H9 (cell line): ENCODE measurements around the gene PARVB. TPM values are rescaled to one million over a fixed set of nuclear protein-coding genes. Genes with fewer than 3 reads are reported as not detected.

Experiments
- DNase-seq: peaks from one replicate; pipeline ENCODE4 v3.0.0-alpha.2; 2017
- H2AFZ ChIP-seq: one replicate; pipeline ENCODE4 v1.6.1; 2013; ENCODE audit warnings: mild to moderate bottlenecking, low read length, control low read depth, moderate library complexity
- H2AK5ac ChIP-seq: 2 replicates; pipeline ENCODE4 v1.6.1; 2013; ENCODE audit warnings: low read length, control low read depth, mixed read lengths; ENCODE audit not compliant: insufficient read length
- H2BK120ac ChIP-seq: one replicate; pipeline ENCODE4 v1.6.1; 2013; ENCODE audit warnings: low read depth, mild to moderate bottlenecking, low read length, control low read depth, inconsistent platforms; ENCODE audit not compliant: poor library complexity, severe bottlenecking
- H2BK12ac ChIP-seq: 2 replicates; pipeline ENCODE4 v1.6.1; 2013; ENCODE audit warnings: low read length, control low read depth, mixed read lengths, low read depth; ENCODE audit not compliant: insufficient read length
- H2BK15ac ChIP-seq: 2 replicates; pipeline ENCODE4 v1.6.1; 2013; ENCODE audit warnings: low read depth, low read length, control low read depth
- H2BK20ac ChIP-seq: one replicate; pipeline ENCODE4 v1.6.1; 2013; ENCODE audit warnings: low read depth, mild to moderate bottlenecking, low read length, control low read depth, inconsistent platforms; ENCODE audit not compliant: poor library complexity, severe bottlenecking
- H2BK5ac ChIP-seq: 2 replicates; pipeline ENCODE4 v1.6.1; 2013; ENCODE audit warnings: low read length, control low read depth, mixed read lengths; ENCODE audit not compliant: insufficient read length
- H3K14ac ChIP-seq: 2 replicates; pipeline ENCODE4 v1.6.1; 2013; ENCODE audit warnings: low read length, control low read depth; ENCODE audit not compliant: insufficient read depth
- H3K18ac ChIP-seq: 2 replicates; pipeline ENCODE4 v1.6.1; 2013; ENCODE audit warnings: low read depth, mild to moderate bottlenecking, mixed read lengths, low read length, control low read depth; ENCODE audit not compliant: insufficient read length
- H3K23ac ChIP-seq: 2 replicates; pipeline ENCODE4 v1.6.1; 2013; ENCODE audit warnings: low read length, control low read depth, mixed read lengths, low read depth; ENCODE audit not compliant: insufficient read length
- H3K23me2 ChIP-seq: 2 replicates; pipeline ENCODE4 v1.6.1; 2013; ENCODE audit warnings: low read depth, mild to moderate bottlenecking, mixed read lengths, low read length, control low read depth; ENCODE audit not compliant: insufficient read length, poor library complexity, severe bottlenecking
- H3K27ac ChIP-seq: 2 replicates; pipeline ENCODE4 v1.5.1; 2013; ENCODE audit warnings: low read length, control low read depth, mixed read lengths, low read depth; ENCODE audit not compliant: insufficient read length
- H3K27me3 ChIP-seq: 2 replicates; pipeline ENCODE4 v1.6.1; 2013; ENCODE audit warnings: low read length, control low read depth, inconsistent platforms; ENCODE audit not compliant: insufficient read depth
- H3K4ac ChIP-seq: 2 replicates; pipeline ENCODE4 v1.6.1; 2013; ENCODE audit warnings: low read depth, mild to moderate bottlenecking, control low read depth, inconsistent platforms, low read length, moderate library complexity
- H3K4me1 ChIP-seq: 2 replicates; pipeline ENCODE4 v1.6.1; 2013; ENCODE audit warnings: low read length, control low read depth, inconsistent platforms; ENCODE audit not compliant: insufficient read depth
- H3K4me2 ChIP-seq: 2 replicates; pipeline ENCODE4 v1.6.1; 2013; ENCODE audit warnings: low read length, control low read depth, mixed read lengths; ENCODE audit not compliant: insufficient read length, insufficient read depth
- H3K56ac ChIP-seq: 2 replicates; pipeline ENCODE4 v1.6.1; 2013; ENCODE audit warnings: low read depth, mild to moderate bottlenecking, mixed read lengths, low read length, control low read depth; ENCODE audit not compliant: insufficient read length
- H3K79me1 ChIP-seq: 2 replicates; pipeline ENCODE4 v1.6.1; 2013; ENCODE audit warnings: low read depth, mild to moderate bottlenecking, moderate library complexity, low read length, control low read depth, inconsistent platforms; ENCODE audit not compliant: insufficient read depth, poor library complexity, severe bottlenecking
- H3K79me2 ChIP-seq: 2 replicates; pipeline ENCODE4 v1.6.1; 2013; ENCODE audit warnings: low read length, control low read depth, inconsistent platforms; ENCODE audit not compliant: insufficient read depth
- H3K9ac ChIP-seq: 2 replicates; pipeline ENCODE4 v1.6.1; 2013; ENCODE audit warnings: low read length, control low read depth, mixed read lengths; ENCODE audit not compliant: insufficient read length; ENCODE audit errors: extremely low read depth
- H3K9me3 ChIP-seq: one replicate; pipeline ENCODE4 v1.6.1; 2013; ENCODE audit warnings: low read depth, low read length, inconsistent platforms; ENCODE audit not compliant: control insufficient read depth
- H3T11ph ChIP-seq: one replicate; pipeline ENCODE4 v1.6.1; 2013; ENCODE audit warnings: mild to moderate bottlenecking, low read length, control low read depth, inconsistent platforms
- H4K20me1 ChIP-seq: one replicate; pipeline ENCODE4 v1.6.1; 2013; ENCODE audit not compliant: control insufficient read depth, insufficient read length, insufficient read depth
- H4K5ac ChIP-seq: 2 replicates; pipeline ENCODE4 v1.6.1; 2013; ENCODE audit warnings: low read depth, mild to moderate bottlenecking, mixed read lengths, low read length, control low read depth; ENCODE audit not compliant: insufficient read length
- H4K8ac ChIP-seq: replicated peaks from 2 replicates; pipeline ENCODE4 v1.6.1; 2013; ENCODE audit warnings: low read length, control low read depth, mixed read lengths, low read depth; ENCODE audit not compliant: insufficient read length
- H4K91ac ChIP-seq: 2 replicates; pipeline ENCODE4 v1.6.1; 2013; ENCODE audit warnings: low read depth, mild to moderate bottlenecking, moderate library complexity, mixed read lengths, low read length, control low read depth; ENCODE audit not compliant: insufficient read length
- H3K27ac Mint-ChIP-seq, 3 experiments: 2 replicates in 2 of 3; 3 replicates in 1 of 3; pipeline ENCODE4 v1.8.0; 2020 to 2021; ENCODE audit warnings: mixed read lengths in 3 of 3, mild to moderate bottlenecking in 1 of 3, moderate library complexity in 1 of 3
- H3K27me3 Mint-ChIP-seq: 2 replicates; pipeline ENCODE4 v1.8.0; 2021; ENCODE audit warnings: low read depth, mild to moderate bottlenecking, moderate library complexity, mixed read lengths
- H3K36me3 Mint-ChIP-seq, 3 experiments: 2 replicates in 2 of 3; 3 replicates in 1 of 3; pipeline ENCODE4 v1.8.0; 2020 to 2021; ENCODE audit warnings: low read depth in 3 of 3, mixed read lengths in 3 of 3; ENCODE audit not compliant: insufficient read depth in 1 of 3
- H3K4me1 Mint-ChIP-seq, 2 experiments: 2 replicates each; pipeline ENCODE4 v1.8.0; 2020; ENCODE audit warnings: mixed read lengths in 2 of 2
- H3K4me3 Mint-ChIP-seq, 2 experiments: 2 replicates in 1 of 2; 3 replicates in 1 of 2; pipeline ENCODE4 v1.8.0; 2020 to 2021; ENCODE audit warnings: mild to moderate bottlenecking in 2 of 2, mixed read lengths in 2 of 2, moderate library complexity in 1 of 2
- H3K9me3 Mint-ChIP-seq, 2 experiments: 2 replicates in 1 of 2; 3 replicates in 1 of 2; pipeline ENCODE4 v1.8.0; 2020; ENCODE audit warnings: mild to moderate bottlenecking in 2 of 2, mixed read lengths in 2 of 2, moderate library complexity in 1 of 2
- CTCF ChIP-seq: fragments of 200-600 bp; sonication (generic); conservative IDR thresholded peaks from 3 replicates; pipeline ENCODE4 v1.8.0; 2021; ENCODE audit warnings: antibody characterized with exemption, mild to moderate bottlenecking
- WGBS: extraction: QIAGEN DNeasy Blood & Tissue Kit; methylation state at CpG from one replicate; pipeline ENCODE4 v1.1.7; 2013; ENCODE audit warnings: missing lambda C conversion rate, low lambda C conversion rate, mixed read lengths; ENCODE audit not compliant: insufficient read length; ENCODE audit errors: extremely low coverage; 5-methylcytosine and 5-hydroxymethylcytosine counted together
- total RNA-seq: library from RNA; stranded (reverse); gene quantifications from 2 replicates; pipeline ENCODE4 v1.2.1, GENCODE V29; 2021

The PARVB gene
- total RNA-seq, 1 experiment from 2014 or later, result 15.6 TPM

DNA sequence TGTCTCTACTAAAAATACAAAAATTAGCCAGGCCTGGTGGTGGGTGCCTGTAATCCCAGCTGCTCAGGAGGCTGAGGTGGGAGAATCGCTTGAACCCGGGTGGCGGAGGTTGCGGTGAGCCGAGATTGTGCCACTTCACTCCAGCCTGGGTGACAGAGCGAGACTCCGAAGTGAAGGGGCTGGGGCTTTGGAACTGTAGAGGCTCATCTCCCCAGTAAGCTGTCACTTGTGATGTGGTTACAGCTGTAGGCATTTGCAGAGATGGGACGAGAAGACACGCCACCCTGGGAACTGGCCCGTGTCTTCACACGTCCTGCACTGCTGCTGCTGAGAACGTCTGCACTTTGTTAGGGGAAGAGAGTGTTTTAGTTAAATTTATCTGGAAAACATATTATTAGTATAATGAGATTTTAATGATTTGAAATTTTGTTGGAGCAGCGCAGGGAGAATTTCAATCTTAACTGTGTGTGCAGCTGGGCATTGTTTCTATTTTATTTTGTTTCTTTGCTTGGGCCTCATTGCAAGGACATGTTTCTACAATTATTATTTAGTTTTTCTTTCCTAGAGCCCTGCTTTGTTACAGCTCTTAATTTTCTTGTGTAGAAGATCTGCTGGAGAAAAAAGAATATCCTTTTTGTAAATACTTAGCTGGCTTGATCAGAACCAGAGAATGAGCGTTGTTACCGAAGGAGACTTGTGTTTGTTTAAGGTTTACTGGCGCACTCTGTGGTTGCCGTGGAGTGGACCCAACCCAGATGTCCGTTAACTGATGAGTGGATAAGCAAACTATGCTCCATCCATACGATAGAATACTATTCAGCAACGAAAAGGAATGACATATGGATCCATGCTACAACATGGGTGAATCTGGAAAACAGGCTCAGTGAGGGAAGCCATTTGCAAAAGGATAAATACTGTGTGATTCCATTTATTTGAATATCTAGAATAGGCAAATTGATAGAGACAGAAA lies 18.4 kb downstream of the PARVB start:
- no peak overlapping the region for H3K23ac ChIP-seq
- Mint-ChIP-seq H3K4me3 (no peak overlapping the region), H3K4me1 (peaks cover 6 to 7% of the 10 kb centered on the region in 2 experiments), H3K27ac (no peak overlapping the region), H3K9me3 (peaks cover 3 to 4% of the 10 kb centered on the region in 2 experiments), H3K27me3 (no peaks in the 10 kb centered on the region), H3K36me3 (peaks cover 2 to 4% (median 3%) of the 10 kb centered on the region in 3 experiments; a peak in 6 of 7 replicates)
- no peak overlapping the region for H2BK15ac ChIP-seq
- H4K20me1 ChIP-seq, result no peaks in the 10 kb centered on the region
- H3K9me3 ChIP-seq, result no peaks in the 10 kb centered on the region
- no peak overlapping the region for H4K5ac ChIP-seq
- H3K9ac ChIP-seq, result no peak overlapping the region
- no peak overlapping the region for H2AFZ ChIP-seq
- no peaks in the 10 kb centered on the region for H3K27me3 ChIP-seq
- H2BK120ac ChIP-seq, result no peak overlapping the region
- no peak overlapping the region for H2AK5ac ChIP-seq
- no peak overlapping the region for H3K18ac ChIP-seq
- H2BK20ac ChIP-seq, result no peak overlapping the region
- no peaks in the 10 kb centered on the region for H3K23me2 ChIP-seq
- H4K91ac ChIP-seq, result no peak overlapping the region
- H3T11ph ChIP-seq, result no peak overlapping the region
- no peak overlapping the region for H3K14ac ChIP-seq
- no peak for TF ChIP-seq CTCF
- H3K56ac ChIP-seq, result no peak overlapping the region
- no peak overlapping the region for H2BK5ac ChIP-seq
- no peak for DNase-seq
- no peak overlapping the region for H4K8ac ChIP-seq
- no peak overlapping the region for H2BK12ac ChIP-seq
- H3K79me2 ChIP-seq, result no peaks in the 10 kb centered on the region
- no peak overlapping the region for H3K4me2 ChIP-seq
- no peaks in the 10 kb centered on the region for H3K4me1 ChIP-seq
- 100% methylated on average over 1 of the region's 20 CpGs for WGBS
- no peaks in the 10 kb centered on the region for H3K79me1 ChIP-seq
- no peak overlapping the region for H3K27ac ChIP-seq
- H3K4ac ChIP-seq, result no peak overlapping the region
